GM12865 (cell line): ENCODE data around the gene FAM9C.

Experiments used
- DNase-seq: peaks from one replicate; pipeline ENCODE4 v3.0.0; 2010; ENCODE audit warnings: low read depth
- H3K4me3 ChIP-seq: 2 replicates; pipeline ENCODE4 v1.5.1; 2011; ENCODE audit warnings: mild to moderate bottlenecking, low read depth, low read length, control low read depth
- CTCF ChIP-seq: IDR thresholded peaks from 2 replicates; pipeline ENCODE4 v1.5.1; 2011; ENCODE audit warnings: low read length, control low read depth, low read depth, inconsistent platforms; ENCODE audit not compliant: insufficient read depth; ENCODE audit errors: missing control alignments

The FAM9C gene

GRCh38 chrX:13044441-13044840 lies at the start of gene FAM9C:
Gene FAM9C, minus strand, starts transcription at chrX:13044620. Its CDS starts 831 bp downstream, at chrX:13043789.
- DNase-seq = no peak
- H3K4me3 ChIP-seq = no peak within 1 kb of the TSS
- TF ChIP-seq CTCF = no peak

- TF ChIP-seq CTCF = no peak
- H3K4me3 ChIP-seq = peak overlapping the region; percentile 11
- DNase-seq = peak; percentile 18
Observed at GRCh38 chrX:13093529-13094140, 49.2 kb upstream of the FAM9C start.

- H3K4me3 ChIP-seq = peak overlapping the region; percentile 11
- peak; percentile 28 for TF ChIP-seq CTCF
- peak; percentile 92 for DNase-seq
Observed at GRCh38 chrX:13092455-13092941, 48.1 kb upstream of the FAM9C start.

GRCh38 chrX:13091111-13091765 lies 46.8 kb upstream of the FAM9C start:
- peak overlapping the region; percentile 53 for H3K4me3 ChIP-seq
- peak; percentile 85 for DNase-seq
- no peak for TF ChIP-seq CTCF

- no peak for TF ChIP-seq CTCF
- peak; percentile 21 for DNase-seq
- H3K4me3 ChIP-seq = peak overlapping the region; percentile 53
Observed at GRCh38 chrX:13090339-13091110, 46.1 kb upstream of the FAM9C start.

- H3K4me3 ChIP-seq = peak overlapping the region; percentile 53
- no peak for TF ChIP-seq CTCF
- peak; percentile 54 for DNase-seq
Observed at GRCh38 chrX:13090027-13090338, 45.6 kb upstream of the FAM9C start.

DNA sequence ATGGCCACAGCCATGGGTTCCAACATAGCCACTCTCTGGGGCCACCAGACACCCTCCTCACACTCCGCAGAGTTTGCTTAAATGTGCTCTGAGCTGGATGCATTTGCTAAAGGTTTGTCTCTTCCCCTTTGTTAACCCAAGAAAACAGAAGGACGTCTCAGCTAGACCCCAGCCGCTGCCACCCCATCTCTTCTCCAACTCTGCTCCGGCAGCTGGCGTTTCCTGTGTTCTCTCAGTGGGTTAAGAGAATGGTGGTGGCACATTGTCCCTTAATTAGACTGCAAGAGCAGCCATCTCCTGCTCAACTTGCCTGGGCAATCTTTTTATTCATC lies 43.7 kb upstream of the FAM9C start:
- peak; percentile 63 for DNase-seq
- peak overlapping the region; percentile 56 for H3K4me3 ChIP-seq
- no peak for TF ChIP-seq CTCF
